Activated CD8-positive, alpha-beta memory T cell treated with anti-CD3 and anti-CD28 coated beads for 36 hours (primary cell): ENCODE data around the gene TPP2. TPM values are rescaled to one million over a fixed set of nuclear protein-coding genes. Genes with fewer than 3 reads are reported as not detected.

ENCODE experiments used
- CTCF ChIA-PET: fragments of 350-600 bp; sonication (Branson Sonifier 250); formaldehyde crosslinking; loops from one replicate; lab custom pipeline; 2021; ENCODE audit warnings: antibody characterized with exemption; lab: Charles Lee
- POLR2A ChIA-PET: fragments of 350-600 bp; sonication (Branson Sonifier 250); formaldehyde crosslinking; loops from one replicate; lab custom pipeline; 2021; ENCODE audit warnings: antibody characterized with exemption; lab: Charles Lee
- total RNA-seq, 2 experiments: library from RNA; stranded (reverse); gene quantifications; one replicate each; pipeline ENCODE4 v1.2.3, GENCODE V29; 2021

Gene TPP2
- total RNA-seq, 2 experiments from 2014 or later, result 73.5 to 75.3 TPM

DNA sequence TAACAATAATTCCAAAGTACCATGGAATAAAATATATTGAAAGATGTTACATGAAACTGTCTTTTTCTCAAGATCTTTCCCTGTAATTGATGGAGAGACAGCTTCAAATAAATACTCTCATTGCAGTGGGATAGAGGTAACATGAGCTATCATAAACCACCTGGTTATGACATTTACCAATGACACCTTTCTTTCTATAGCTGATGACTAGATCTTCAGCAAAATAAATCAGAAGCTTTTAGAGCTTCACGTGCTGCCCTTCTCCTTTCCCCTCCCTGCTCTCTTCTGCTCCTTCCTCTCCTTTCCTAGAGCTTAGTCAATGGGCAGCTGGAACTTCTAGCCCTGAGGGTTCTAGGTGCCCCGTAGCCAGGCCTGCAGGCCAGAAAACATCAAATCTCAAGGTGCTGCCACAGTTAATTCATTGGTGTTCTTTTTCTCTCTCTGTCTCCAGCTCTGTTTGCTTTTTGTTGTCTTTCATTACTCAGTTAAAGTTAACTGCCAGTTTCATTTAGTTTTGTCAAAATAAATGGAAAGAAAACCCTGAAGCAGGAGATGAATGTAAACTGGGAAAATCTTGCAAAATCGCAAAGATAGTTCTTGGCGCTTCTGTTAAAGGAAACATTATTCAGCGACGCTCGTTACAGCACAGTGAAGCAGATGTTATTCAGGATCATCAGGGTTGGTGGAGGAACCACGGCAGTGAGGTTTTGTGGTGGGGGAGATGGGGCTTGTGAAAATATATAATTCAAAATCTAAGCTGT, 106.4 kb downstream of the TPP2 start:
- POLR2A ChIA-PET, result no interaction called here
- CTCF ChIA-PET, result no interaction called here

DNA sequence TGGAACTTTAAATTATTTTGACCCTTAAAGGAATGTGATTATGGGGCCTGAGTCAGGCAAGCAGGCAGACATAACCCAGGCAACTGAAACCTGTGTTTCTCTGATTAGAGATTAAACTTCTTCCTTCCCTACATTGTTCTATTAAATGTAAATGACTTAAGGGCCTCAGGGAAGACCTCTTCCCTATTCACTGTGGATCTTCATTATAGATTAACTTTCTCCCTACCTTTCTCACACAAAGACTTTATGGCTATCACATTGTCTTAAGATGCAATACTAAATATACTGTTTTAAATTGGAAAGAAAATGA, 106.9 kb downstream of the TPP2 start:
- ChIA-PET POLR2A (no interaction called here), CTCF (no interaction called here)

DNA sequence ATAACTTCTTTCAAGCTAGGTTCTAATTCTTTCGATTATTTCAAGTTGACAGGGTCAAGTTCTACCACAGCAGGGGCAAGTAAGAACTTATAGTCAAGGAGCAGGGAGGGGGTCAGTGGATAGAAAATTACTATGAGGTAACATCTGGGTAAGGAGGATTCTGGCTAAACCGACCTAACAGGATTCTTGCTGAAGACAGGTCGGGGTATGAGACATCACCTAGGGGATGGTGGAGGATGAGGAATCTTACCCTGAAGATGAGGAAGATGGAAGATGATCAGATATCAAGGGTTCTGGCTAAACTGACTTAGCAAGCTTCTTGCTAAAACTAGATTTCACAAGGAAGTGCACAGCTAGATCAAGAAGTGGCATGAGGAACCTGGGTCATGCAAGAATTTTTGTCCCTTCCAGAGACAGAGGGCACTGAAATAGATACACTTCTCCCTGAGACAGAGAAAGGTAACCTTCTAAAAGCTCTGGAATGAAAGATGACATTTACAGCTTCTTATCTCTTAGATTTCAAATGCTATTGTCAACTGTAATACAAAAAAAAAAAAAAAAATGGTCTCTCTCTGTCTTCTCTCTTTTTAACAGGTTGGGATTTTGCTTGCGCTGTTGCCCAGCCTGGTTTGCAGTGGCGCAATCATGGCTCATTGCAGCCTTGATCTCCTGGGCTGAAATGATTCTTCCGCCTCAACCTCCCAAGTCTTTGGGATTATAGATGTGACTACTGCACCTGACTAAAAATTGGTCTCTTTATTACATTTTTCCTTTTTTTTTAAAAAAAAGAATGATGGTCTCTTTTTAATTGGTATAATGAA, 107.7 kb downstream of the TPP2 start:
- POLR2A ChIA-PET, result no interaction called here
- CTCF ChIA-PET, result no interaction called here

DNA sequence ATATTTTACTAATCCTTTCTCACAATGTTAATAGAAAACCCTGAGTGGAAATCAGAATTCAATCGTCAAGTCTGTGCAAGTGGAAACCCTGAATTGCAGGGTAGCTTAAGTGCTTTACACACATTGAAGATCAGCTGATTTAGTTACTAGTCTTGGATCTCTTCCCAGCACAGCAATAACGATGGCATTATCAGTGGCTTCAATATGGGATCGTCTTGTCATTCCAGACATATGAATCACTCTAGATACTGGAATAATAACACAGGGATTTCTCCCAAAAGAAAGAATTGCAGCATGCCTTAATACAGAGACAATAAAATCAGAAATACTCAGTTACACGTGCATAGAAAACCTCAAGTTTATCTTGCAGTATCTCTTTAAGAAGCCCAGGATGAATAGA, 110.7 kb downstream of the TPP2 start:
- ChIA-PET POLR2A (no interaction called here), CTCF (no interaction called here)

DNA sequence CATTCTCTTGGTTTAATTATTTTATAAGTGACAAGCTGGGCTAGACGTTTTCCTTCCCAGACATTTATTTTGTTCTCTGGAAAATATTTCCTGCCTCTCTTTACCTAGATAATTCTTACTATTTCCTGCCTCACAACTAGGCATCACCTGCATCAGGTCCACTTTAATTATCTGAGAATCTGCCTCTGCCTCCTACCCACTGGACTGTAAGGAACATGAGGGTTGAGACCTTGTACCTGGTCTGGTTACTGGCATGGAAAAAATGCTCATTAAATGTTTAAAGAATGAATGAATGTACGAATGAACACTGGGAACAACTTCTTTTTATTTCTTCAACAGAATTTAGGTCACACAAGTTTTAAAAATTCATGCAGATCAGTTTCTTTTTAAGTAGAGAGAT, 111.4 kb downstream of the TPP2 start:
- CTCF ChIA-PET, result no interaction called here
- POLR2A ChIA-PET, result no interaction called here

DNA sequence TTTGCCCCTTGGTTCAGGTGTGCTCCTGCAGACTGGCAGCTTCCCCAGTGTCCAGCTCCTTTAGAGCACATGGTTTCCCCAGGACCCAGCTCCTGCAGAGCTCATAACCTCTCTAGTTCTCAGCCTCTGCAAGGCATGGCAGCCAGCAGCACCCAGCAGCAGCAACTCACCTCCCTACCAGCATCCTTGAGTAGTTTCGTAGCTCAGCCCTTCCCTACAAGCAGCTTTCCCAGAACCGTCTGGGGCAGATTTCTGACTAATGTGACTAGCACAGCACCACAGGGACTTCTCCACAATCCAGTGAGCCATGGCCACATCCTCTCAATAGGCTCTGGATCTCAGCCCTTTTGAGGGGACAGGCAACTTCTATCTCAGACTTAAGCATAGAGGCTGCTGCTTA, 112.2 kb downstream of the TPP2 start:
- ChIA-PET POLR2A (no interaction called here), CTCF (no interaction called here)

DNA sequence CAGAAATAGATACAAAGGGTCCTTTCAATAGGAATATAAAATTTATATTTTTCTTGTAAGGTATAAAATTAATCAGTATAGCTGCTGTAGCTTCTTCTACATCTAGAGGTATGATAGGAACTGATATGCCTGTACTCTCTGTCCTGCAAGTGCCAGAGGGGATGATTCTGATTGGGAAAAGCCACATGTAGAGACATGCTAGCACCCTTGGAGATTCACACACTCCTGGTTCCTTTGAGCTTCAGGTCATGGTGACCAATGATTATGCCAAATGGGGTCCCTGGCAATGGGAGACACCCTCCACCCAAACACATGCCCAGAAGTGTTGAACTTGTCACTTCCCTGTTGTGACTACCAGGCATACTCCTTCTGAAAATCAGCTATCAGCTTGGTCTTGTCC, 112.8 kb downstream of the TPP2 start:
- POLR2A ChIA-PET, result no interaction called here
- CTCF ChIA-PET, result no interaction called here

DNA sequence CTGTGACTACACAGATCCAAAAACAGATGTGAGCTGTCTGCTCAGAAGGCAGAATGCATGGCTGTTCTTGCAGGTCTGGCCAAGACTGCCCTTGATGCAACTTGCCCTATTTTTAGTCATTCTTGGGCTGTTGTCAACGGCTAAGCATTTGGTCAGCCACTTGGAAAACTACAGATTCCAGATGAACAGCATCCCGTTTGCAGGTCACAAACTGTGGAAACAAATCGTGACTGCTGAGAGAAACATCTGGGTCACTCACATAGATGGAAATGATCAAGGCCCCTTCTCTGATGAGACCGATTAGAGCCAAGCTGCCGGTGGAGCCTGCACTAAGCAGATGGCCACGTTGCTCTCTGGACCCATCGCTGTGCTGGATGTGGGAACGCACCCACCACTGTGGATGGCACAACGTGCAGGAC, 113.5 kb downstream of the TPP2 start:
- CTCF ChIA-PET, result no interaction called here
- POLR2A ChIA-PET, result no interaction called here

DNA sequence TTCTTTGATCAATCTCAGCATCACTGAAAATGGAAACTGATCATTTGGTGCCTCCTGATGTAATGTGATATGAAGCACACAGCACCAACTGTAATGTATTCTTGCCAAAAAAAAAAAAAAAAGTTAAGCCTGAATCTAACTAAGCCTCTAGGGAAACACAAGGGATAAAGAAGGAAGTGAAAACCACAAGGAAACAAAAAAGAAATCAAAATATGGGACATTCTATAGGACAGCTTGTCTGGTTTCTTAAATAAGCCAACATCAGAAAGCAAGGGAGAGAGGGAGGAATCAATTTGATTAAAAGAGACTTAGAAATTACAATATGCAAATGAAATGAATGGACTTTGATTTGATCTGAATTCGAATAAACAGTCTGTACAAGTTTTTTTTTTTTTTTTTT, 118.7 kb downstream of the TPP2 start:
- ChIA-PET CTCF (no interaction called here), POLR2A (no interaction called here)

DNA sequence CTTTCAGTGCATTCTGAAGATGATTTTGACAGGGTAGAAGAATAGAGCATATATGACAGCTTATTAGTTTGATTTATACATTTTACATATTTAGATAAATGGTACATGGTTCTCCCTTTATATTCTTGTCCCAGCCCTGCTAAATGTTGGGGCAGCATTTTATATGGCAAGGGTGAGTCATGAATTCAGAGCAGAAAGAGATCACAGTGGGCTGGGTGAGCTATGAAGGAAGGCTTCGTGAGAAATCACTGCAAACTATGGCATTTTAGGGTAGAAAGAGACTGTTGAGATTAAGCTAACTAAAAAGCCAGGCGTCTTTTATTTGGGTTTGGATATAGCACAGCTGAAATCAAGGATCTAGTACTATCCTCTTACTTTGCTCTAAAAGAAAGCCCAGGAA, 122.0 kb downstream of the TPP2 start:
- CTCF ChIA-PET, result no interaction called here
- POLR2A ChIA-PET, result no interaction called here

DNA sequence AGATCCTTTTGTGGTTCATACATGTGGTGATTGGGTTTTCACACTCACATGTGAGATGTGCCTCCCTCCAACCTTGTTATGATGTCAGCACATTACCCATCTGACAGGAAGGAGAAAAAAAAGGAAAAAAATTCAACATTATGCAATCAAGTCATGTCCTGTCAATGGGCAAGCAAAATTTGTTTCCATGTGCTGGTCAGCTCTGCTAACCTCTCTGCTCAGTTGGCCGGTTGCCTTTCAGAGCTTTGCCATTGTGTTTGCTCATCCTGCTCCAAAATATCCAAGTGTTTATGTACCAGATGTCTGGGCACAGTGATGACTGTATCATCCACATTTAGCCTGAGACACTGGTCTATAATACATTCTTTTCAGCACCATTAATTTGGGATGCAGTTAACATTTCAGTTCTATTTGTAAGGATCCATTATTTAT, 125.0 kb downstream of the TPP2 start:
- CTCF ChIA-PET, result no interaction called here
- POLR2A ChIA-PET, result no interaction called here

DNA sequence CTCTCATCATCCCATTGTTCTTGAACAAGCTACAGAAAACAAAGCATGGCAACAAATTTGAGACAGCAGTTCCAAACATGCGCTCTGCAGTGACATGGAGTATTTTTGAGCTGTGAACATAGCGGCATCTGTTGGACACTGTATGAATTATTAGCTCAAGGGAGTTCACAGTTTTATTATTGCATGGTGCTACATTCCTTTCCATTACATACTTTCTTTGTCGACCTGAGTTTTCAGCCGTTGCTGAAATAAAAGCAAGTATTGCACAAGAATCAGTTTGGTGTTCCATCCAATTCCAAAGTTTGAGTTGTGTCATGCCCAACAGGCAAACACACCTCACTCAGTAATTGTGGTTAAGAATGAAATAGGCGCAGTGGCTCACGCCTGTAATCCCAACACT, 128.1 kb downstream of the TPP2 start:
- ChIA-PET CTCF (no interaction called here), POLR2A (no interaction called here)

DNA sequence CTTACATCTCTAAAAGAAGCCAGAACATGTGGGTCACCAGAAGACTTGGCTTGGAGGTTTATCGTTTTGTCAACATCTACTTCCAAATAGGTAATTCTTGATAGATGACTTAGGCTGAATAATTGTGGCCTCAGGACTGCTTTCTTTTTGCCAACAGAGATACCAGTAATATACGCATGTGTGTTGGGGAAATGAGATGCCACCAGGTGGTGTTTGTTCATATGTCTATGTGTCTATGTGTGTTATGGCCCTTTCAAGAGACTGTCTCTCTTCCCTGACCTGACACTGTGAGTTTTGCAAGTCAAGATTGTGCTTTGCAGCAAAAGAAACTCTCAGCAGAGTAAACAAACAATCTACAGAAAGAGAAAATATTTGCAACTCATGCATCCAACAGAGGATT, 129.6 kb downstream of the TPP2 start:
- ChIA-PET CTCF (no interaction called here), POLR2A (no interaction called here)

Other genes with a start within 250 kb of the TPP2 start
- gene FGF14, start 194.9 kb upstream of the TPP2 start, total RNA-seq, result not detected
- gene METTL21C, start 98.1 kb downstream of the TPP2 start, total RNA-seq, result not detected
- 10 to 100 TPM; 67.1 to 69.1 TPM for gene TEX30, start 176.8 kb downstream of the TPP2 start, total RNA-seq
- gene POGLUT2, start 202.0 kb downstream of the TPP2 start, total RNA-seq, result 10 to 100 TPM; 13.8 to 14.0 TPM
- gene BIVM, start 202.1 kb downstream of the TPP2 start, total RNA-seq, result 10 to 100 TPM; 21.8 to 22.9 TPM
- gene ERCC5, start 249.0 kb downstream of the TPP2 start, total RNA-seq, result 10 to 100 TPM; 45.4 to 52.3 TPM